Activated CD4-positive, alpha-beta T cell treated with anti-CD3 and anti-CD28 coated beads, Interleukin-2, Interleukin-4, amounts not matched to agents 100 ng/mL and 50 ng/mL, durations not matched to agents 16 hours and 8 hours (primary cell): ENCODE measurements around the gene MAD1L1.
"Not testable (repeated sequence)": the region's sequence is repeated elsewhere in the genome, so short reads cannot be mapped to it uniquely, and the experiment has no call there.

ENCODE experiments used
- DNase-seq: peaks from one replicate; pipeline ENCODE4 v3.0.0-alpha.2; 2020; ENCODE audit warnings: low spot score

Gene MAD1L1

GRCh38 chr7:1971946-1972654 is 260.6 kb downstream of the MAD1L1 start:
- DNase-seq: no peak

GRCh38 chr7:1970895-1971294 is 261.9 kb downstream of the MAD1L1 start:
- DNase-seq: no peak

DNA sequence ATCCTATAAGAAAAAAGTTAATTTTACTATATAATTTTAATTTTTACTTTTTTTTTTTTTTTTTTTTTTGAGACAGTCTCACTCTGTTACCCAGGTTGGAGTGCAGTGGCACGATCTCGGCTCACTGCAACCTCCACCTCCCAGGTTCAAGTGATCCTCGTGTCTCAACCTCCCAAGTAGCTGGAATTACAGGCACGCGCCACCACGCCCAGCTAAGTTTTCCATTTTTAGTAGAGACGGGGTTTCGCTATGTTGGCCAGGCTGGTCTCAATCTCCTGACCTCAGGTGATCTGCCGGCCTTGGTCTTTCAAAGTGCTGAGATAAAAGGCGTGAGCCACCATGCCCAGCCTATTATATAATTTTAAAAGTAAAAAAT is 262.5 kb downstream of the MAD1L1 start:
- not testable (repeated sequence) for DNase-seq

- no peak for DNase-seq
Measured at GRCh38 chr7:1969459-1970284, 263.1 kb downstream of the MAD1L1 start.

GRCh38 chr7:1968397-1969111 is 264.2 kb downstream of the MAD1L1 start:
- no peak for DNase-seq

DNA sequence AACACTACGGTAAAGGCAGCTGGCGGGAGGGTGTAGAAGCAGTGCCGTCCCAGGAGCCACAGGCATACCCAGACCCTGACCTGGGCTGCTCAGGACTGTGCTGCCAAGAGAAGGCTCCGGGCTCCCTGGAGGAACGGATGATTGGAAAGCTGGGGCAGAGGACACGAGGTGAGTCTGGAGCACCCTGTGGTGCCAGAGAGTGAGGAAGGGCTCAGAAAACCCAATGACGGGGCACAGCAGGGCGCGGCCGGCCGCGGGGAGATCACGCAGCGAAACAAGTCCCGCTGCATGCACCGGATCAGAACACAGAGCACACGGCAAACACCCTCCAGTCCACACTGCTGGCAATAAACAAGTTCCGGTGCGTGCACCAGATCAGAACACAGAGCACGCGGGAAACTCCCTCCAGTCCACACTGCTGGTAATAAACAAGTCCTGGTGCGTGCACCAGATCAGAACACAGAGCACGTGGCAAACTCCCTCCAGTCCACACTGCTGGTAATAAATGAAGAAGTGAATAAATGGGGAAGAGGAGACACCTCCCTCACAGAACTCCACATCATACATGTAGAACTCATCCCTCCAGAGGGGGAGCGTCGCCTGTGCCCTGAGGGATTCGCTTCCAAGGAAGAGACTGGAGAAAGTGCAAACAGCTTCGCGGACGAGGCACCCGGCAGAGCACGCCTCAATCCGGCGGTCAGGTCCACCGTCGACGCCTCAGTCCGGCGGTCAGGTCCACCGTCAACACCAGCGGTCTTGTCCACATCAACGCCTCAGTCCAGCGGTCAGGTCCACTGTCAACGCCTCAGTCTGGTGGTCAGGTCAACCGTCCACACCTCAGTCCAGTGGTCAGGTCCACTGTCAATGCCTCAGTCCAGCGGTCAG is 265.0 kb downstream of the MAD1L1 start:
- DNase-seq: no peak

DNA sequence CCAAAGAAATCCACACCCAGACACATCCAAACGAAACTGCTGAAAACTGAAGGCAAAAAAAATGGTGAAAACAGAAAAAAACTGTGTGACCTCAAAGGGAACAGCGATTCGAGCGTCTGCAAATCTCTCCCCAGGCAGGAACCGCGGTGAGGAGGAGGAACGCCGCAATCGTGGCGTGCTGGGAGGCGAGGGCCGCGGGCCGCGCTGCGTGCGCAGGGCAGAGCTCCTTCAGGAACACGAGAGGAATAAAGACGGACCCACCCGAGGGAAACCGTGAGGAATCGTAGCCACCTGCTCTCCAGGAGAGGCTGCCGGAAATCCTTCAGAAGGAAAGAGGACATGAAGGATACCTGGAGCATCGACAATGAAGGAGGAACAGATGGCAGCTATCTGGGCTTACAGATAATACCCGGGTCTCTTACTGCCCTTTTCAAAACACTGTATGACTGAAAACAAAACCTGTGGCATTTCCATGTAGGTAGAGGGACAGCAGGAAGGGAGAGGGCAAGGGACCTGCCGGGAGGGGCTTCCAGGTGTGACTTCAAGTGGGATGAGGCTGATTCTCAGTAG is 266.0 kb downstream of the MAD1L1 start:
- no peak for DNase-seq

- DNase-seq: no peak
Measured at GRCh38 chr7:1965579-1966294, 267.0 kb downstream of the MAD1L1 start.

GRCh38 chr7:1964913-1965578 is 267.7 kb downstream of the MAD1L1 start:
- no peak for DNase-seq

- DNase-seq: no peak
Measured at GRCh38 chr7:1964211-1964912, 268.4 kb downstream of the MAD1L1 start.

DNA sequence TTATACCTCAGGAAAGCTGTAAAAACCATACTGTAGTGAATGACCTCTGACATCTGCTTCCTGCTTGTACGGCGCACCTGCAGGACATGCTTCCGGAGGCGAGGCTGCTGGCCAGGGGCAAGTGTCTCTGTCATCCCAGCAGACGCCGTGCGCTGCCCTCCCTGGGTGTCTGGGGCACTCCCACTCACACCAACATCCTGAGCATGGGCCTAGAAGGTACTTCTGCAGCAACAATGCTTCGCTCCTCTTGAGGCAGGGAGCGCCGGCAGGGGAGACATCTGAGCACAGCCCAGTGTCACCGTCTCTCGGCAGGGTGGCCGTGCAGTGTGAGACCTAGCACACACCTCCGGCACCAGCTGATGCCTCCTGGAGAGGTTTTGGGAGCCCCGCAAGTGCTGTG is 269.2 kb downstream of the MAD1L1 start:
- no peak for DNase-seq

- DNase-seq: peak; percentile 69
Measured at GRCh38 chr7:1961701-1962276, 271.0 kb downstream of the MAD1L1 start.

- no peak for DNase-seq
Measured at GRCh38 chr7:1959305-1959704, 273.4 kb downstream of the MAD1L1 start.

GRCh38 chr7:1957471-1958225 is 275.1 kb downstream of the MAD1L1 start:
- no peak for DNase-seq

DNA sequence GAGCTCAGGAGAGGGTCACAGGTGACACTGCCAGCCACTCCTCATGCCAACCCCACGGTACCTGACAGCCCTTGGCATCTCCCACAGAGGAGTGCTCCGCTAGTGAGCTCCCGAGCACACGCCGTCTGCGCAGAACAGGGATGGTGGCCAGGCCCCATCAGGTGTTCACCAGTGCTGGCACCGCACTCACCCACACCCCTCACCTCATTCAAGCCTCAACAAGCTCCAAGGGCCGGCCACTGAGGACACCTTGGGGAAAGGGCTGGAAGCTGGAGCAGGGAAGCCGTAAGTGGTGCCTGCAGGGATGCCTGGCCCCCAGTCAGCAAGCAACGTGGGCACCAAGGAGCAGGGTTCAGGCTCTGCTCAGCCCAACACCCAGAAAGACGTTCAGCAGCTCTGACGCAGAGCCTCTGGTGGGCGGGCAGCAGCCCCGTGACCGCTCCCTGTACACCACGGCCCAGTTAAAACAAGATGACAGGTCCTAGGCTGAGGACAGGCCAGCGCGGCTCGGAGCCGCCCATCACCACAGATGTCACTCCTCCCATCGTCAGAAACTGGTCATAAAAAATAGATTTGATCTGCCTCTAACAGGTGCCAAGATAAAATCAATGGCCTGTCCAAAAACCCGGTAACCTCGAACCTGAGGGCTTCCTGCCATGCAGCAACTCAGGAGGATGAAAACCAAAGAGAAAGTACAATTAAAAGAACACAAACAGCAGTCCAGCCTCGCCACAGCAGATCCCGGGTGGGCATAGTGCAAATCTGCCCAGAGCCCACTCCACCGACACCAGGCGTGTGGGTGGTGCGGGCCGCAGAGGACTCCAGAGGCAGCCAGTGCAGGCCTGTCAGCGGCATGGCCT is 275.9 kb downstream of the MAD1L1 start:
- no peak for DNase-seq

- DNase-seq: no peak
Measured at GRCh38 chr7:1956141-1956540, 276.6 kb downstream of the MAD1L1 start.

- no peak for DNase-seq
Measured at GRCh38 chr7:1954366-1955004, 278.3 kb downstream of the MAD1L1 start.
